Ovary (tissue), 9 donors: ENCODE results near the gene PRTFDC1. TPM values are rescaled to one million over a fixed set of nuclear protein-coding genes. Genes with fewer than 3 reads are reported as not detected.

Experiments
- DNase-seq, 5 donors: peaks; one replicate each; pipeline ENCODE4 v3.0.0-alpha.2; 2019 to 2020
- H3K27ac ChIP-seq, 2 donors: fragments of 200-600 bp; one replicate each; pipeline versions ENCODE4 v1.5.1 to v1.8.0; 2019 to 2022
- H3K27me3 ChIP-seq: fragments of 200-600 bp; one replicate; pipeline ENCODE4 v1.8.0; 2022
- H3K36me3 ChIP-seq: fragments of 200-600 bp; sonication (generic); one replicate; pipeline ENCODE4 v1.5.1; 2019
- H3K4me1 ChIP-seq: one replicate; pipeline ENCODE4 v1.8.1; 2013; ENCODE audit warnings: mild to moderate bottlenecking, moderate library complexity; ENCODE audit not compliant: insufficient read depth
- H3K4me3 ChIP-seq: fragments of 200-600 bp; sonication (generic); one replicate; pipeline ENCODE4 v1.5.1; 2017
- H3K9me3 ChIP-seq, 2 donors: fragments of 200-600 bp in 1 of 2; sonication (generic) in 1 of 2; one replicate each; pipeline versions ENCODE4 v1.5.1 to v1.8.1; 2013 to 2019; ENCODE audit warnings: mild to moderate bottlenecking in 1 of 2, moderate library complexity in 1 of 2
- CTCF ChIP-seq, 3 donors: fragments of 450-650 bp in 2 of 3; fragments of 200-600 bp in 1 of 3; IDR thresholded peaks; one replicate each; pipeline versions ENCODE4 v1.5.1 to v1.8.0; 2016 to 2022; ENCODE audit warnings: antibody characterized with exemption in 3 of 3, mild to moderate bottlenecking in 1 of 3
- EP300 ChIP-seq: sonication (generic); formaldehyde crosslinking; IDR thresholded peaks from one replicate; pipeline ENCODE4 v1.6.1; 2017; ENCODE audit warnings: antibody characterized with exemption
- POLR2A ChIP-seq: fragments of 450-650 bp; IDR thresholded peaks from one replicate; pipeline ENCODE4 v1.6.1; 2017; ENCODE audit warnings: antibody characterized with exemption, mild to moderate bottlenecking, moderate library complexity
- WGBS, 3 donors: extraction: QIAGEN DNeasy Blood & Tissue Kit in 1 of 3; methylation state at CpG; one replicate each; pipeline versions ENCODE4 v1.1.5 to v1.1.7; 2013 to 2017; 5-methylcytosine and 5-hydroxymethylcytosine counted together
- intact Hi-C, 4 donors: fragments of 100-400 bp; cut with DNase I; formaldehyde crosslinking; loops; one replicate each; pipeline versions ENCODE4 v1.11.0 to v1.15.1; 2022 to 2023
- polyA plus RNA-seq, 2 donors: library from polyadenylated mRNA; stranded (reverse); fragments of 200-250 nt in 1 of 2; fragments of 350-450 nt in 1 of 2; fragmentation: Illumina TruSeq in 1 of 2; extraction: RNeasy Lipid Tissue Mini Kit (QIAGEN cat#74804) in 1 of 2; gene quantifications; one replicate each; pipeline ENCODE4 v1.2.3, GENCODE V29; 2013 to 2014
- total RNA-seq, 7 donors: library from RNA; depleted of rRNA in 2 of 7; stranded (reverse); fragments of >200 nt in 2 of 7; fragmentation: NEBNext Ultra II Directional in 3 of 7; extraction: Animal tissue kit (Norgen Biotek cat#: 25700) in 3 of 7; gene quantifications; one replicate each; pipeline versions ENCODE4 v1.1.0 to v1.2.4, GENCODE V29; 2016 to 2023
- donor health status: DM: no; HTN: no; CAD: no; lungs with moderate emphysema.
- donor health status: DM: no; HTN: no; CAD: no.
- donor health status: Bipolar disorder and iron deficiency.
- donor health status: DM: yes; HTN: yes; CAD: no.
- donor health status: DM: no; HTN: no; CAD: no.
- donor health status: DM: yes; HTN: yes; CAD: no.

The PRTFDC1 gene
- total and polyA plus RNA-seq, 9 donors = 12.6 to 21.3 (median 14.7) TPM

- TF ChIP-seq CTCF (IDR thresholded peaks at IDR 0.05) (no peak), POLR2A (no peak), EP300 (no peak)
- peak; percentile 40 to 60 (median 48) for DNase-seq
- intact Hi-C loops = no loop called here
- H3K4me1 ChIP-seq = peaks cover 5% of the 10 kb centered on the region
- H3K36me3 ChIP-seq = no peaks in the 10 kb centered on the region
- H3K9me3 ChIP-seq = no peaks in the 10 kb centered on the region
- H3K4me3 ChIP-seq = no peak overlapping the region
- H3K27ac ChIP-seq = peak overlapping the region in 1 of 2 donors; percentile 12
- H3K27me3 ChIP-seq = no peaks in the 10 kb centered on the region
- WGBS, 3 donors = 50 to 55% (median 54%) methylated on average over 7 of the region's 7 CpGs
These were observed 85.5 kb downstream of the PRTFDC1 start for GRCh38 chr10:24866604-24867583.

GRCh38 chr10:24865783-24866182 lies 86.6 kb downstream of the PRTFDC1 start:
- Histone ChIP-seq H3K36me3 (no peaks in the 10 kb centered on the region), H3K27ac (no peak overlapping the region), H3K4me3 (no peak overlapping the region), H3K27me3 (no peaks in the 10 kb centered on the region), H3K4me1 (peaks cover 3% of the 10 kb centered on the region), H3K9me3 (no peaks in the 10 kb centered on the region)
- no peak for TF ChIP-seq EP300
- no peak for TF ChIP-seq CTCF (IDR thresholded peaks at IDR 0.05)
- TF ChIP-seq POLR2A = no peak
- intact Hi-C loops = no loop called here
- no peak for DNase-seq
- 86 to 94% (median 92%) methylated on average over 3 of the region's 3 CpGs for WGBS, 3 donors

GRCh38 chr10:24862589-24862988 lies 89.8 kb downstream of the PRTFDC1 start:
- Histone ChIP-seq H3K27me3 (no peaks in the 10 kb centered on the region), H3K9me3 (no peaks in the 10 kb centered on the region), H3K4me3 (no peak overlapping the region), H3K36me3 (no peaks in the 10 kb centered on the region), H3K4me1 (no peaks in the 10 kb centered on the region), H3K27ac (no peak overlapping the region)
- TF ChIP-seq POLR2A (no peak), CTCF (IDR thresholded peaks at IDR 0.05) (no peak), EP300 (no peak)
- 92 to 94% (median 93%) methylated on average over 3 of the region's 3 CpGs for WGBS, 3 donors
- intact Hi-C loops = no loop called here
- no peak for DNase-seq

- intact Hi-C loops = no loop called here
- WGBS, 3 donors = 70 to 79% (median 74%) methylated on average over 10 of the region's 10 CpGs
These were observed 93.8 kb downstream of the PRTFDC1 start for GRCh38 chr10:24858288-24859270.

More at GRCh38 chr10:24858288-24859270, 93.8 kb downstream of the PRTFDC1 start:
- Histone ChIP-seq H3K9me3 (no peaks in the 10 kb centered on the region), H3K27ac (no peak overlapping the region), H3K36me3 (no peaks in the 10 kb centered on the region), H3K27me3 (no peaks in the 10 kb centered on the region), H3K4me1 (no peaks in the 10 kb centered on the region), H3K4me3 (no peak overlapping the region)
- DNase-seq = no peak
- TF ChIP-seq CTCF (IDR thresholded peaks at IDR 0.05) (no peak), POLR2A (no peak), EP300 (no peak)
